Ishikawa (cell line): ENCODE data around the gene C5orf52.

Experiments used
- CEBPB ChIP-seq: IDR thresholded peaks from 2 replicates; pipeline ENCODE4 v1.6.1; 2012
- CREB1 ChIP-seq: IDR thresholded peaks from 2 replicates; pipeline ENCODE4 v1.6.1; 2012; ENCODE audit warnings: low read depth
- EGR1 ChIP-seq: IDR thresholded peaks from 2 replicates; pipeline ENCODE4 v1.6.1; 2012
- EP300 ChIP-seq: IDR thresholded peaks from 2 replicates; pipeline ENCODE4 v1.6.1; 2012; ENCODE audit warnings: borderline replicate concordance
- FOXM1 ChIP-seq: IDR thresholded peaks from 2 replicates; pipeline ENCODE4 v1.6.1; 2012; ENCODE audit warnings: low read depth, borderline replicate concordance
- MAX ChIP-seq: IDR thresholded peaks from 2 replicates; pipeline ENCODE4 v1.6.1; 2012
- NFIC ChIP-seq: IDR thresholded peaks from 2 replicates; pipeline ENCODE4 v1.6.1; 2012
- RAD21 ChIP-seq: IDR thresholded peaks from 2 replicates; pipeline ENCODE4 v1.6.1; 2012; ENCODE audit warnings: low read depth
- REST ChIP-seq: IDR thresholded peaks from 2 replicates; pipeline ENCODE4 v1.6.1; 2012; ENCODE audit warnings: low read depth, mild to moderate bottlenecking
- TAF1 ChIP-seq: IDR thresholded peaks from 2 replicates; pipeline ENCODE4 v1.6.1; 2012; ENCODE audit warnings: low read depth, mild to moderate bottlenecking
- TCF12 ChIP-seq: IDR thresholded peaks from 2 replicates; pipeline ENCODE4 v1.6.1; 2012; ENCODE audit warnings: low read depth
- TEAD4 ChIP-seq: IDR thresholded peaks from 2 replicates; pipeline ENCODE4 v1.6.1; 2012
- USF1 ChIP-seq: IDR thresholded peaks from 2 replicates; pipeline ENCODE4 v1.6.1; 2012
- YY1 ChIP-seq: IDR thresholded peaks from 2 replicates; pipeline ENCODE4 v1.6.1; 2012; ENCODE audit warnings: low read depth
- ZBTB7A ChIP-seq: IDR thresholded peaks from 2 replicates; pipeline ENCODE4 v1.6.1; 2012; ENCODE audit warnings: low read depth

C5orf52 gene

GRCh38 chr5:157670662-157671591, at the start of gene C5orf52:
TSS of gene C5orf52 (plus strand) at chr5:157671533. CDS start at chr5:157671615, 82 bp downstream.
- TF ChIP-seq CEBPB (no peak), USF1 (no peak), REST (no peak), FOXM1 (no peak), TEAD4 (no peak), RAD21 (no peak), TAF1 (no peak), YY1 (no peak), NFIC (no peak), MAX (no peak), TCF12 (no peak)

GRCh38 chr5:157624144-157624543, 47.2 kb upstream of the C5orf52 start:
- no peak for TF ChIP-seq CREB1
- no peak for TF ChIP-seq YY1
- TF ChIP-seq EP300, result no peak
- no peak for TF ChIP-seq TEAD4
- no peak for TF ChIP-seq RAD21
- no peak for TF ChIP-seq EGR1
- TF ChIP-seq ZBTB7A, result no peak
- TF ChIP-seq TAF1, result no peak
- no peak for TF ChIP-seq REST
- no peak for TF ChIP-seq TCF12
- no peak for TF ChIP-seq MAX
- no peak for TF ChIP-seq USF1
- no peak for TF ChIP-seq FOXM1
- TF ChIP-seq NFIC, result no peak

GRCh38 chr5:157626831-157627230, 44.5 kb upstream of the C5orf52 start:
- no peak for TF ChIP-seq REST
- no peak for TF ChIP-seq CREB1

GRCh38 chr5:157630341-157630740, 41.0 kb upstream of the C5orf52 start:
- TF ChIP-seq TAF1 (no peak), REST (no peak), USF1 (no peak), CEBPB (no peak), FOXM1 (no peak), CREB1 (no peak), EGR1 (no peak), TCF12 (no peak)
